Measurements from ENCODE around the gene DLG2.

GRCh38 chr11:83782329-83782728 is 1844.8 kb downstream of the DLG2 start:
- TF ChIP-seq CTCF (IDR thresholded peaks at IDR 0.05; ENCODE audit: low read length) = no peak
- no peak for TF ChIP-seq EZH2 (IDR thresholded peaks at IDR 0.05; ENCODE audit: borderline replicate concordance, low read length)

Data from OCI-LY1 (cell line).